Activated CD4-positive, alpha-beta T cell treated with anti-CD3 and anti-CD28 coated beads, Interleukin-2, amount 50 U/mL, for 24 hours (primary cell): ENCODE measurements around the gene AGXT.
A peak's percentile ranks its signal among the peaks of the same experiment; 100 is the strongest.

Experiments used
- DNase-seq, 2 donors: peaks; one replicate each; pipeline ENCODE4 v3.0.0-alpha.2; 2020; ENCODE audit warnings: low read depth in 1 of 2, low spot score in 1 of 2

The AGXT gene

DNA sequence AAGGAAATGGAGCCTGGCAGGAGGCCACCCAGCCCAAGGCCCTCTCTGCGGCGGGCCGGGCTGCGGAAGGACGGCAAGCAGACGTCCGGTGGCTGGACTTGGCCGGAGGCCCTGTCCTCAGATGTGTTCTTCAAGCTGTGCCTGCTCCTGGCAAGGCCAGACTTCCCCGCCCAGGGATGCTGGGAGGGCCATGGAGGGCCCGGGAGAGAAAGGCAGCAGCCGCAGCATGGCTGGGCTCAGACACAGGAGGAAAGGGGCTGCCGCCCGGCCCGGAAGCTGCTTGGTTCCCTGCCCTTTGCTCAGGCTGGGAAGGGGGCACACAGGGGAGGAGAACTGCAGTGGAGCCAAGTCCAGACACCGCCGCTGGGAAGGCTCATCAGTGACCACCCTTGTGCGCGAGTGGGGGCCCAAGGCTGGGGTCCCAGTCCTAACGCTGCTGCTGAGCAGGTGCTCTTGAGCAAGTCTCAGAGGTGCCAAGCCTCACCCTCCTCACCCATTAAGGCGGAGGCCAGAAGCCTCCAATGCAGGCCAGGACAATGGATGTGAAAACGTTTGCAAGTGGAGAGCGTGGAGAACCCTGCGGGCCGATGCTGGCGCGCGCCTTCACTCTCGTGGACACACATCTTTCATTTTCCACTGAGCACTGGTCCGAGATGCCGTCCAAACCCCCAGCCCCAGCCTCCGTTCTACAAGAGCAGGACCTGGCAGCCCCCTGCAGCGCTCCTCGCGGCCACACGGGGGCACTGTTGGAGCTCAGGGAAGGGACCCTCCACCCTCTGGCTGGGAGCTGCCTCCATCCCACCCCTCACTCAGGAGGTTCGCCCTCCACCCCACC is 45.4 kb downstream of the AGXT start:
- peak; percentile 30 to 37 for DNase-seq

DNA sequence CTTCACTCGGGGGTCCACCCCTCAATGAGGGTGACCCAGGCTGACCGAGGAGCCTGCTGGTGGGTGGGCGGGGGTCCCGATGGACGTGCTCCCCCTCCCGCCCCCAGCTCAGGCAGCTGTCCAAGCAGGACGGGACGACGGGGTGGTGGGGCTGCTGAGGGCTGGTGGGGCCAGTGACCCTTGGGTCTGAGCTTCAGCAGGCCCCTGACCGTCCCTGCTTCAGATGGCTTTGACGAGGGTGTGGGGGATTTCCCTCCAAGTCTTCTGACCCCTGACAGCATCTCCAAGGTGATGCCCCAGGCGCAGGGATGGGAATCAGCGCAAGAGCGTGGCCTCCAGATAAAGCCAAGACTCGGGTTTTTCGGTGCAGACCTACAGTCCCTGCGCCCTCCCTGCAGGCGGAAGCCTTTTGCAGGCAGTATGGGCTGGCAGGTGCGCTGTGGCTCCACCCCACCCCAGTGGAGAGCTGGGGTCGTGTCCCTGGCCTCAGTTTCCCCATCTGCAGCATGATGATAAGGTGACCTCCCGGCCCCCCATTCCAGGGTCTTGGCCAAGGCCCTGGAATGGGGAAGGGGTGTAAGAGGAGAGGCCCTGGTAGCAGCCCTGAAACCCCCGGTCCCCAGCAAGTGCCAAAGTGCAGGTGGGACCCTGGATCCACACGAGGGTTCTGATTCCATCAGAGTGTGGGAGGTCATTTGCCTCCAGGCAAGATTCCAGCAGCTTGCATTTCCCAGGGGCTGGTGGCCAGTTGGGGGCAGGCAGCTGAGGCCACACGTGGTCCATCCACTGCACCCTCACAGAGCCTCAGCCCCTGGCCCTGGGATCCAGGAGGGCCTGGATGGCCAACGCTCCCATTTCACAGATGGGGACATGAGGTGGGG is 46.3 kb downstream of the AGXT start:
- DNase-seq = no peak

DNA sequence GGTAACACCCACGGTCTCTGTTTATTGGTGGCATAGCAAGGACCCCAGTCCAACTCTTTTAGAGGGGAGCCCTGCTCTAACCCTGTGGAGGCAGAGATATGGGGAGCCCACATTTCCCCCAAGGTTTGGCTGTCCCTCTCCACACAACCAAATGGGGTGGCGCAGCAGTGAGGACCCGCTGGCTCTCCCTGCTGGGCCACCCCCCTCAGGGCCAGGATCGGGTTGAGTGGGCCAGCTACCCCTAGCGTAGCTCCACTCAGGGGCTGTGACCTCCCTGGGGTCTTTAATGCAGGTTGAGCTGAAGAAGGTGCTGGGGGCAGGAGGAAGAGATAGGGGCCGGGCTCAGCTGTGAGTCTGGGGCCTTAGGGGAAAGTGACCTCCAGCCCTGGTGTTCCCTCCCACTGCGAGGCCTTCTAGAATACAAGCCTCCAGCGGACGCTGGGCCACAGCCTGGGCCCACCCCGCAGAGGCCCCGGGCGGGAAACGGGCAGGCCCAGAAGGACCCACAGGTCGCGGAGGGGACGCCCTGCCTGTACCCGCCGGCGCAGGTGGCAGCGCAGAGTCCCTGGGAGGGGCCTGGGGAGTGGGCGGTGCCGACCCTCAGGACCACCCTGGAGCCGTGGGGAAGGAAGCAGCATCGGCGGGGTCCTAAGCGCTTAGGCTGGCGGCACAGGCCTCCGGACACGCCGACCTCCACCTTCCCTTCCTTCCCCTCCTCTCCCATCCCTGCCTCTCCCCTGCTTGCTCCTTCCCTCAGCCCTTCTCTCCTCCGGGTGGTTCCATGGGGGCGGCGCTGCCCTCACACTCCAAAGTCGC is 47.1 kb downstream of the AGXT start:
- no peak for DNase-seq

DNA sequence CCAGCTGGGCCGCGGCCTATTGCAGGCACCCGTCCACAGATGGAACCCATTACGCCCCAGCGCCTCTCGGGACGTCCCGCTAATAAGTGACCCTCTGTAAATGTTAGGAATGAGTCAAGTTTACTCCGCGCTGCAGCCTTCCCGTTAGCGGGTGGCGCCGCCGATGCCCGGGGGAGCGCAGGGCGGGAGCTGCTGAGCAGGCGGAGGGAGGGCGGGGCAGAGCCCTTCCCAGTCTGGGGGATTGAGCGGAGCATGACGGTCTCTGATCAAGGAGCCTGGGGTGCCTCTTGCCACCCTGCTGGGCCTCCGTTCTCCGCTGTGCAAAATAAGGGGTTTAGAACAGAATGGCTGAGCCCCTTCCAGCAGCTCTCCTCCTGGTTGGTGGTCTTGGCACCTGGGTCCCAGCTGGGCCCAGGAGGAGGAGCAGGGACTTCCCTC is 48.0 kb downstream of the AGXT start:
- no peak for DNase-seq

DNA sequence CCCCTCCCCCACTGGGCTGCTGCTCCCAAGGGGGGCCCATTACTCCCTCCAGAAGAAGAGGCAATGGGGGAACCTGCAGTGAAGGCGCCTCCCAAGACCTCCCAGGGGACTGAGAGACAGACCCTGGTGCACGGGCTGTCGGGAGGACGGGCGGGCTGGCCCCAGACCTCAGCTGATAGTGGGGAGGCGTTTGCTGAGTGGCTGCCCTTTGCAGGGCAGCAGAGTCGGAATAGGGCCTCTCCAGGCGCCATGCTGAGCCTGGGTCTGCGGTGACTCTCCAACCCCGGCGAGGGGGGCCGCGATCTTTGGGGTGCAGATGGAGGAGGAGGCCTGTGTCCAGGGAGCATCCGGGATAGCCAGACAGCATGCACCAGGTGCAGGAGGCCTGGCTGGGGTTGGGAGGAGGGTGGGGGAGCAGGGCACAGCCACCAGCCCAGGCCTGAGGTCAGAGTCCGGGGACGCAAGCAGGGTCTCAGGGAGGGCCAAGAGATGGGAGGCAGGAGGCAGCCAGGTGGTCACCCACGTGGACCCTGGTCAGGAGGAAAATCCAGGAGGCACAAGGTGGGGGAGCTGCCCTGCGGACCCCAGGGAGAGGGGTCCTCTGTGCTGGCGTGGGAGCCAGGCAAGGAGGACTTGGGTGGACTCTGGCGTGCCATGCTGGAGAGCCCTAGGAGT is 48.5 kb downstream of the AGXT start:
- no peak for DNase-seq

DNA sequence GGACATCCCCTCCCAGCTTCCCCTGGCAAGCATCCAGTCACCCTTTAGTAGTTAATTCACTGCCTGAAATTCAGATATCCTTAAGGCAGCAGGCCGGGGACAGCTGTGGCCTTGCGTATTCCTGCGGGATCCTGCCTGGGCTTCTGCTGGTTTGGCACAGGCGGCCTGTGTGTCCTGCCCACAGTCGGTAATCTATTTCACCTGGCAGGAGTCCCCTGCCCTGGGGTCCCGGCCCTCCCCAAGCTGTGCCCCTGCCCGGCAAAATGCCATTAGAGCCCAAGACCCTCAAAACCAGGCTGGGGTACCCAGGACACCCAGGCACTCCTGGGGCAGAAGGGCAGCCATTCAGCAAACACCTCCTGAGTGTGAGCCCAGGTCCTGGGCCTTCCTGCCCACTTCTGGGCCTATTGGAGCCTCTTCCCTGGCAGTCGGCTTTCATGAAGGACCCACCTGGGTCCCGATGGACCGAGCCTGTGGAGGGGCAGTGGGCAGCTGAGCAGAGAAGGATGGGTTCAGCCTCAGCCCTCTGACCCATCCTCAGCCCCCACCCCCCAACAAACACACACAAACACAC is 49.1 kb downstream of the AGXT start:
- no peak for DNase-seq

DNA sequence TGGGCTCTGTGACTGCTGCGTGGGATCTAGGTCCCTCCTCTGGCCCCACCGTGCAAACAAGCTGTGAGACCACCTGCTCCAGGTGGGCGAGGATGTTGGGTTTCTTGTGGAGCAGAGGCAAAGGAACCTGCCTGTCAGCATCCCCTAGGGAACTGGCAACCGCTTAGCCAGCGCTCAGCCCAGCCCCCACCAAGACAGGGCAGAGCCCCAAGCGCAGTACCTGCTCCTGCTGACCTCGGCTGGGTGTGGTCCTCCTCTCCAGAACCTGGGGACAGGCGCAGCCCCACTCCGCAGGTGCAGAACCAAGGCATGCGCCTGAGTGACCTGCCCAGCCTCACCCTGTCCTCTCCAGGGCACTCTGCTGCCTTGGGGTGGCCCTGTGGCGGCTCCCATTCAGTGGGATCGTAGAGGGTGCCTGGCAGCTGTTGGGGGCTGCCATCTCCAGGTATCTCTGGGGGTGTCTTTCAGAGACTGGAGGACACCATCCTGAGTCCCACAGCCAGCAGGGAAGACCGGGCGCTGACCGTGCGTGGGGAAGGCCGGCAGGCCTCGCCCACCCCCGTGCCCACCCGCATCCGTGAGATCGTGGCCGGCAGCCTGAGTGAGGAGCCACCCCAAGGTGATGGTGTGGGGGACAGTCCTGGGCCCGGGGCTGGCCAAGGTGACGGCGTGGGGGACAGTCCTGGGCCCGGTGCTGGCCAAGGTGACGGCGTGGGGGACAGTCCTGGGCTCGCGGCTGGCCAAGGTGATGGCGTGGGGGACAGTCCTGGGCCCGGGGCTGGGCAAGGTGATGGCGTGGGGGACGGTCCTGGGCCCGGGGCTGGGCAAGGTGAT is 49.9 kb downstream of the AGXT start:
- no peak for DNase-seq

DNA sequence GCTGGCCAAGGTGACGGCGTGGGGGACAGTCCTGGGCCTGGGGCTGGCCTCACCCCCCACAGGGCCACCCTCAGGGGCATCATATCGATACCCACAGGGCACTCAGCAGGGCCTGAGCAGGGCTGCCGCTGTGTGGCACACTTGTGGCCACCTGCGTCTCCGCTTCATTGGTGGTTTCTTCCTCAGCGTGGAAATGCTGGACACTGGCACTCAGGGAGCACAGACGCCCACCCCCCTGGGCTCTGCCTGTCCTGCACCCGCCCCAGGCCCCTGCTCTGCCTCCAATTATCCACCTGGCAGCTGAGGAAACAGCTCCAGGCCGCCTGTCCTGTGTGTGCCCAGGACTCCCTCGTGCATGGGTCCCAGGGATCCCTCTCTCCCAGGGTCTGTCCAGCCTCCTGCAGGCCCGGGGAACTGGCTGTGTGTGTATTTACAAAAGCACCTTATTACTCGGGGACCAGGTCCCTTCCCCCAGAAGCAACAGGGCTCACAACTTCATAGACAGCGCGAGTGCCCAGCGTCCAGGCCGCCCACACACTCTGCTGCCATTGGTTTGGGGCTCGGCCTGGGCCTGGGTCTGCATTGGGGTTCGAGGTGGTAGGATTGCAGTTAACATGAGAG is 50.6 kb downstream of the AGXT start:
- no peak for DNase-seq

DNA sequence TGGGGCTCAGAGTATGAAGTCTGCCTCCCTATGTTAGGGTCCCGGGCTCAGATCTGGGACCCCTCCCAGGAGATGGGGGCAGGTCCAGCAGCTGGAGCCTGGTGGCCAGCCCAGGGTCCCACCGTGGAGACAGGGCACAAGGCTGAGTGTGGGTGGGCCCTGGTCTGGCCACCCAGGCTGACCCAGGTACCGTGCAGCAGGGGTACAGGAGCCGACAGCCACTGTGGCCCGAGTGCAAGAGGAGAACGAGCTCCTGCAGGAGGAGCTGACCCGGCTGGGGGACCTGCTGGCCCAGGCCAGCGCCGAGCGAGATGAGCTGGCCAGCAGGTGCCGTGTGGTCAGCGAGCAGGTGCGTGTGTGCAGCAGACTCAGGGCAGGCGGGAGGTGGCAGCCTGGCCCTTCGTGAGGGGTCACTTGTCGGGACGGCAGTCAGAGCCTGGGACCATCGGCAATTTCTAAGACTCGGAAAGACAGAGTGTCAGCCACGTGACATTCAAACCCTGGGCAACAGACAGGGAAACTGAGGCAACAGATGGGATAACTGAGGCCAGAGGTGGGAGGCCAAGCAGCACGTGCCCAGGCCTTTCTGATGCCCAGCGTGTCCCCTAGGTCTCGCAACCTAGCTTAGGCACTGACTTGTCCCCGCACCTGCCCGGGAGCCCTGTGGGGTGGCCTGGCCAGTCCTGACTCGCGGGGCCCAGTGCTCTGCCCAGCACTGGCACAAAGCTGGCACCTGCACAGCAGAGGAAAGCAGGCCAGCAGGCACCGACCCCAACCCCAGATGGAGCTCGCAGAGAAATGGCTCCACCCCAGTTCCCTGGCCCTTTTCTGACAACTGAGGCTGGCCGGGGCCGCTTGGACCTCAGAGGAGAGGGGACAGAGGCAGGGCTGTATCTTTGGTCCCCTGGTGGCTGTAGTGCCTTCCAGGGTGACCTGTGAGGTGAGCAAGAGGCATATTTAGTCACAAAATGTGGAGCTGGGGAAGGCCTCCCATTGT is 51.5 kb downstream of the AGXT start:
- DNase-seq = no peak

DNA sequence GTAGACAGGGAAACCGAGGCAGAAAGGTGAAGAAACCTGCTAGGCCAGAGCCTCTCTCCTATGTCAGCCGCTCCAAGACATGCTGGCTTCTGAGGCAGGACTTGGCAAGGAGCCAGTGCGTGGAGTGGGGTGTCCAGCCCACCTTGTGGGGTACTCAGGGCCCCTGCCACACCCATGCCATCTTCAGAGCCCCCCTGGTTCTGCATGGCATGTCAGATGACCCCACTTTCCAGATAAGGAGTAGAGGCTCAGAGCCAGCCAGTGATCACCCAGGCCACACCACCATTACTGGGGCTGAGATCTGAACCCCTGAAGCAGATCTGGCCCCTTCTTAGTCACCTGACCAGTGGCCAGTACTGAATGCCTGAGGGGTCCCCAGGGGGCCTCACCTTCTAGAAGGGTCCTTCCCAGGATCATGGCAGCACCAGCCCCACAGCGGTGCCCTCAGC is 52.2 kb downstream of the AGXT start:
- DNase-seq = no peak

DNA sequence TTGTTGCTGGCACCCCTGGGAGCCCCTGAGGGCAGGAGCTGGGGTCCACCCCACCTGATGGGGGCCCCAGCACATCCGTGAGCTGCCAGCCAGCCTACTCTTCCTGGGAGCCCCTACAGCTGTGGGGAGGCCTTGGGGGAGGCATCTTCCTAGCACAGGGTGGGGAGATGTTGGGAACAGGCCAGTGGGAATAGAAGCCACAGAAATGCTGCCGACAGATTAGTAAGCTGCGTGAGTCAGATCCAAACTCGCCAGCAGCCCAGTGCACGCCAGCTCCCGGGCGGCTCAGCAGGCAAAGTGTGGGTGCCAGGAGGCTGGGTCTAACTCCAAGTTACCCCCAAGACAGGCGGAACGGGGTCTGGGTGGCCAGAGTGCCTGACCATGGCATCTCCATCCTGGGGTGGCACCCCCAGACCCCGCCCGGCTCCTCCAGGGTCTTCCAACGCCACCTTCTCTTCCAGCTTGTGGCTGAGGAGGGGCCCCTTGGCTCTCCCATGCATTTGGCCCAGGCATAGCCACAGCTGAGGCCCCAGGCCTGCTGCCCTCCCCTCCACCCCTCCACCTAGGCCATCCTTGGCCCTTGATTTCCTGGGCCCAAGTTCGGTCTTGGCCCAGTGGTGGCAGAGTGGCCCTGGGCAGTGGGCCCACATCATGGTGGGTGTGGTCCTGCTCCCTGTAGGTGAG is 52.8 kb downstream of the AGXT start:
- no peak for DNase-seq

DNA sequence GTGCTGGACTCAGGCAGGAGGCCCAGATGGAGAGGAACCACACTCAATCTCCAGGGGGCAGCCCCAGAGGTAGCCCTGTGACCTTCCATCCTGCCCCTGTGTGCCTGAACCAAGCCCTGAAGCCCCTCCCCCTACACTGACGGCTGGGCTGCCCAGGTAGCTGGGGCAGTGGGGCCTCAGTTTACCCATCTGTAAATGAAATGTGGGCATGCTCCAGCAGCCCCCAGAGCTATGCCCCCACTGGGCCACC is 53.3 kb downstream of the AGXT start:
- DNase-seq = no peak

DNA sequence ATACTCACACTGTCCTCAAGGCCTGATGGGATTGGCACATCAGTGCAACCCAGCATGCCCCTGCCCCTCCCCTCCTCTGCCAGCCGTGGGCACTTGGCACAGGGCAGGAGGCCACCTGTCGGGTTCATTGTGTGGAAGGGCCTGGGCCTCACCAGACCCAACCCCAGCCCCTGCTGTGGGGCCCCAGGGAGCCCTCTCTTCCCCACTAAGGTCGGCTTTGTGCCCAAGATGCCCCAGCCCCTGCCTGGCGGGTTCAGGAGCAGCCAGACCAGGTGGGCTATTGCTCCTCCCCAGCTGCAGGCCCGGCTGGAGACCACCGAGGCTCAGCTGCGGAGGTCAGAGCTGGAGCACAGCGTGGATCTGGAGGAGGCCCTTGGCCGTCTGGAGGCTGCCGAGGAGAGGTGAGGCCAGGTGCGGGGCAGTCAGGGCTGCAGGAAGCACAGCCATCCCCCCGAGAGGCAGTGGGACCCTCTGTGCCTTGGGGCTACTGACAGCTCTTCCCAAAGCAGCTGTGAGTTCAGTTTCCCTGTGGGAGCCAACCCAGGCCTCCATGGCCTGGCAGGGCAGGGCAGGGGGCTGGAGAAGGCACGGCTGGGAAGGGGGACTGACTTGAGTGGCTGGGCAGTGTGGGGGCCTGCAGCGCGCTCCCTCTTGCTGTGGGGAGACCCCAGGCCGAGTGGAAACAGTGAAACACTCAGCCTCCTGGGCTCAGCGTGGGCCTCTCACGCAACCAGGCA is 53.8 kb downstream of the AGXT start:
- DNase-seq = no peak

DNA sequence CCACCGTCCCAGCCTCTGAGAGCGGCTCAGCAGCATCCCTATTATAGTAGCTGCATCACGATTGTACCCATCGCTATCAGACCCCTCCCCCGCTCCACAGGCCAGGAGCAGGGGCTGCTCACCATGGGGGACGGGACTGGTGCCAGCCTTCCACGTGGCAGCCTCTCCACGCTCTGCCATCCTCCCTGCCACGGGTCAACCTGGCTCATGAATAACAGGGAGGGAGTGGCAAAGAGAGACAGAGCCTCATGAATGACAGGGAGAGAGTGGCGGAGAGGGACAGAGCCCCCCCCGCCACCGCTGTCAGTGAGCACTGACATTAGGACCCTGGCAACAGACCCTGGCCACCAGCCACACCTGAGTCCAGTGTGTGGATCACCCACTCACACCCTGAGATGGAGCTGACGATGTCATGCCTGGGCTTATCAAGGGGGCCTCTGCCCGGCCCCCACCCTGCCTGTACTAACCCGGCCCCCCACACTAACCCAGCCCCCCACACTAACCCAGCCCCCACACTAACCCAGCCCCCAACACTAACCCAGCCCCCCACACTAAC is 54.4 kb downstream of the AGXT start:
- no peak for DNase-seq

DNA sequence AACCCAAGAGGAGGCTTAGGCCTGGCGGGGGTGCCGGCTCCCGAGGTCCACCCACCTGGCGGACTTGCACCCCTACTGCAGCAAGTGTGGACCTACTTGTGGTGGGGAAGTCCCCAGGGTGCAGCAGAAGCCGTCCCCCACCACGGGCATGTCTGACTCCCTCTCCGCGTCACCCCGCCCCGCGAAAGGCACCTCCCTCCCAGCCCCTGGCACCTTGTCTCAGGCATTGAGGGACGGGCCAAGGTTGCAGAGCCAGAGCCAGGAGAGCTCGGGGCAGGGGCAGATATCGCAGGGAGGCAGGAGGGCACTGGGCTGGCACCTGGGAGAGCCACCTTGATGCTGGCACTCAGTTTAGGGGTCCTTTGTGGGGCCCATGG is 56.6 kb downstream of the AGXT start:
- DNase-seq = no peak
